ENCODE measurements around the gene MYL2. TPM values are rescaled to one million over a fixed set of nuclear protein-coding genes. Genes with fewer than 3 reads are reported as not detected.

Gene MYL2
- total and polyA plus RNA-seq, 9 of the 15 experiments (the other 6 are each of a cell fraction or from before 2014, with no cell fraction given) = not detected

GRCh38 chr12:110913119-110914056 lies 7.0 kb downstream of the MYL2 start:
- POLR2A ChIA-PET = interaction anchor here (1.1 kb wide), 1 partner anchor 16 kb away, joined by 3 read pairs; no protein-coding TSS in a partner anchor
- intact Hi-C loops (cut with micrococcal nuclease) (no loop called here), in situ Hi-C loops (cut with MboI) (no loop called here)
- H3K27ac ChIP-seq (ENCODE audit: extremely low read depth, low read depth, low read length) = no peak overlapping the region
- H3K79me2 ChIP-seq (ENCODE audit: control insufficient read depth, insufficient read depth, low read length) = no peaks in the 10 kb centered on the region
- H3K9me1 ChIP-seq (ENCODE audit: control insufficient read depth, insufficient read depth, low read length) = no peaks in the 10 kb centered on the region
- no peaks in the 10 kb centered on the region for H4K20me1 ChIP-seq (replicated peaks; ENCODE audit: control insufficient read depth, insufficient read depth, low read length)
- 1% methylated on average over 14 of the region's 14 CpGs for WGBS (ENCODE audit: insufficient coverage, low coverage, missing lambda C conversion rate)
- no peaks in the 10 kb centered on the region for H3K36me3 ChIP-seq (ENCODE audit: control insufficient read depth, insufficient read depth, low read length)
- no peak for ATAC-seq
- TF ChIP-seq CBFA2T3 (IDR thresholded peaks at IDR 0.05) (peak; percentile 13; the same call in 1 of the 2 replicates), PURB (CRISPR knock-in tag; IDR thresholded peaks at IDR 0.05; ENCODE audit: low read depth) (no peak), BRF2 (IDR thresholded peaks at IDR 0.05; ENCODE audit: borderline replicate concordance, insufficient read depth, insufficient read length) (no peak), SMARCA4 (IDR thresholded peaks at IDR 0.05) (no peak)
- CTCF ChIA-PET (ENCODE audit: low intra/inter-chr PET ratio) = no interaction called here
- no peak overlapping the region for H2AFZ ChIP-seq (ENCODE audit: low read depth, low read length)
- H3K9ac ChIP-seq (ENCODE audit: insufficient read depth in 1 of 2, low read depth in 2 of 2, low read length in 2 of 2) = no peak overlapping the region
- no peak for DNase-seq (ENCODE audit: extremely low read depth in 1 of 4, low spot score in 3 of 4)
- no peaks in the 10 kb centered on the region for H3K9me3 ChIP-seq (replicated peaks; ENCODE audit: control insufficient read depth, insufficient read depth, low read depth, low read length)
- 0 out of 5 replicates have a peak, but pooled peaks cover 0 to 3% of the 10 kb centered on the region in 2 experiments for H3K4me1 ChIP-seq (replicated peaks in 1 of 2; ENCODE audit: control insufficient read depth in 2 of 2, insufficient read depth in 2 of 2, low read length in 2 of 2)
- H3K27me3 ChIP-seq (ENCODE audit: control insufficient read depth in 2 of 2, insufficient read depth in 2 of 2, low read length in 2 of 2) = peaks cover 15 to 53% of the 10 kb centered on the region in 2 experiments; a peak in 4 of 5 replicates
- H3K4me3 ChIP-seq = no peak overlapping the region
- no peak overlapping the region for H3K4me2 ChIP-seq (ENCODE audit: insufficient read depth, low read length)
- no peak for FAIRE-seq
- BruUV-seq (replicated peaks) = no TSS peak
